ENCODE results near the gene TACSTD2.
"Not testable (repeated sequence)": the region's sequence is repeated elsewhere in the genome, so short reads cannot be mapped to it uniquely, and the experiment has no call there.

Gene TACSTD2

GRCh38 chr1:58576727-58577653, at the start of gene TACSTD2:
TACSTD2 (minus strand) TSS chr1:58577252; CDS start chr1:58577156, 96 bp downstream.
- DNase-seq (ENCODE audit: low spot score) = no peak

GRCh38 chr1:58626293-58626692, 49.2 kb upstream of the TACSTD2 start:
- DNase-seq (ENCODE audit: low spot score) = no peak

GRCh38 chr1:58623259-58623658, 46.2 kb upstream of the TACSTD2 start:
- not testable (repeated sequence) for DNase-seq (ENCODE audit: low spot score)

GRCh38 chr1:58622571-58622970, 45.5 kb upstream of the TACSTD2 start:
- no peak for DNase-seq (ENCODE audit: low spot score)

- no peak for DNase-seq (ENCODE audit: low spot score)
Observed at GRCh38 chr1:58621391-58621790, 44.3 kb upstream of the TACSTD2 start.

- no peak for DNase-seq (ENCODE audit: low spot score)
Observed at GRCh38 chr1:58620926-58621325, 43.9 kb upstream of the TACSTD2 start.

- no peak for DNase-seq (ENCODE audit: low spot score)
Observed at GRCh38 chr1:58620259-58620658, 43.2 kb upstream of the TACSTD2 start.

GRCh38 chr1:58619286-58620054, 42.4 kb upstream of the TACSTD2 start:
- no peak for DNase-seq (ENCODE audit: low spot score)

GRCh38 chr1:58618303-58618702, 41.3 kb upstream of the TACSTD2 start:
- no peak for DNase-seq (ENCODE audit: low spot score)

GRCh38 chr1:58611861-58612385, 34.9 kb upstream of the TACSTD2 start:
- DNase-seq (ENCODE audit: low spot score) = no peak

GRCh38 chr1:58608945-58609344, 31.9 kb upstream of the TACSTD2 start:
- no peak for DNase-seq (ENCODE audit: low spot score)

GRCh38 chr1:58608297-58608696, 31.2 kb upstream of the TACSTD2 start:
- no peak for DNase-seq (ENCODE audit: low spot score)

GRCh38 chr1:58607391-58607790, 30.3 kb upstream of the TACSTD2 start:
- no peak for DNase-seq (ENCODE audit: low spot score)

- not testable (repeated sequence) for DNase-seq (ENCODE audit: low spot score)
Observed at GRCh38 chr1:58601921-58602320, 24.9 kb upstream of the TACSTD2 start.

- no peak for DNase-seq (ENCODE audit: low spot score)
Observed at GRCh38 chr1:58597996-58598395, 20.9 kb upstream of the TACSTD2 start.

GRCh38 chr1:58597076-58597475, 20.0 kb upstream of the TACSTD2 start:
- DNase-seq (ENCODE audit: low spot score) = no peak

GRCh38 chr1:58596631-58597052, 19.6 kb upstream of the TACSTD2 start:
- DNase-seq (ENCODE audit: low spot score) = no peak

- no peak for DNase-seq (ENCODE audit: low spot score)
Observed at GRCh38 chr1:58594546-58594945, 17.5 kb upstream of the TACSTD2 start.

- no peak for DNase-seq (ENCODE audit: low spot score)
Observed at GRCh38 chr1:58592522-58593134, 15.6 kb upstream of the TACSTD2 start.

GRCh38 chr1:58591806-58592205, 14.8 kb upstream of the TACSTD2 start:
- DNase-seq (ENCODE audit: low spot score) = no peak

GRCh38 chr1:58590019-58590418, 13.0 kb upstream of the TACSTD2 start:
- DNase-seq (ENCODE audit: low spot score) = no peak

GRCh38 chr1:58588396-58588795, 11.3 kb upstream of the TACSTD2 start:
- no peak for DNase-seq (ENCODE audit: low spot score)
